GM12878 (cell line): ENCODE measurements around the gene PGAP6. TPM values are rescaled to one million over a fixed set of nuclear protein-coding genes. Genes with fewer than 3 reads are reported as not detected.

Experiments used
- ATAC-seq: fragments of 200-7000 bp; cut with Tn5 transposase; 3 replicates; pipeline ENCODE4 v1.9.1; 2020; ENCODE audit warnings: mild to moderate bottlenecking, moderate library complexity
- BruUV-seq: library from RNA; stranded (reverse); fragments of 400-500 nt; replicated peaks from 2 replicates; lab custom pipeline; 2021; lab: Mats Ljungman, UMichigan
- CTCF ChIA-PET: fragments of 300-600 bp; sonication (Branson Sonifier 250); formaldehyde crosslinking; extraction: SDS; loops from one replicate; lab custom pipeline; 2021; ENCODE audit warnings: inconsistent platforms; lab: Yijun Ruan, JAX
- POLR2A ChIA-PET: fragments of 350-600 bp; formaldehyde crosslinking; extraction: SDS; loops from one replicate; lab custom pipeline; 2021; ENCODE audit warnings: inconsistent platforms; lab: Charles Lee
- RAD21 ChIA-PET: fragments of 300-600 bp; sonication (Branson Sonifier 250); formaldehyde crosslinking; loops from one replicate; lab custom pipeline; 2023; ENCODE audit warnings: antibody characterized with exemption; ENCODE audit not compliant: unreplicated experiment; lab: Charles Lee
- SMC1A ChIA-PET: fragments of 300-600 bp; sonication (Branson Sonifier 250); formaldehyde crosslinking; loops from one replicate; lab custom pipeline; 2023; ENCODE audit not compliant: unreplicated experiment, uncharacterized antibody; lab: Charles Lee
- DNase-seq: peaks from one replicate; pipeline ENCODE4 v3.0.0-alpha.2; 2011; ENCODE audit warnings: low read depth, low spot score
- FAIRE-seq: peaks from 3 replicates; lab custom pipeline; 2011; peaks lifted over from hg19 to GRCh38; lab: Jason Lieb, UNC
- H2AFZ ChIP-seq: 2 replicates; pipeline ENCODE4 v1.6.0; 2011; ENCODE audit warnings: low read depth, low read length, control low read depth; ENCODE audit not compliant: control insufficient read depth
- H3K27ac ChIP-seq: 2 replicates; pipeline ENCODE4 v1.5.1; 2011; ENCODE audit warnings: control low read depth; ENCODE audit not compliant: control insufficient read depth, insufficient read depth
- H3K27me3 ChIP-seq, 2 experiments: replicated peaks in 1 of 2; 2 replicates each; pipeline versions ENCODE4 v1.6.0 to v1.6.1; 2011; ENCODE audit warnings: low read length in 1 of 2; ENCODE audit not compliant: control insufficient read depth in 2 of 2, insufficient read depth in 2 of 2
- H3K36me3 ChIP-seq, 2 experiments: 2 replicates each; pipeline ENCODE4 v1.5.1; 2011; ENCODE audit warnings: low read length in 1 of 2; ENCODE audit not compliant: control insufficient read depth in 2 of 2, insufficient read depth in 2 of 2
- H3K4me1 ChIP-seq: 2 replicates; pipeline ENCODE4 v1.6.1; 2011; ENCODE audit warnings: mild to moderate bottlenecking, low read length, moderate library complexity, mixed read lengths; ENCODE audit not compliant: control insufficient read depth, insufficient read depth
- H3K4me2 ChIP-seq: 2 replicates; pipeline ENCODE4 v1.6.0; 2011; ENCODE audit warnings: control low read depth; ENCODE audit not compliant: control insufficient read depth, insufficient read depth
- H3K4me3 ChIP-seq: fragments of 200-600 bp; sonication (generic); 2 replicates; pipeline ENCODE4 v1.5.1; 2016
- H3K79me2 ChIP-seq: 2 replicates; pipeline ENCODE4 v1.6.0; 2011; ENCODE audit warnings: low read length; ENCODE audit not compliant: control insufficient read depth, insufficient read depth
- H3K9ac ChIP-seq: 2 replicates; pipeline ENCODE4 v1.8.0; 2011; ENCODE audit warnings: low read length, control low read depth, mixed read lengths; ENCODE audit not compliant: control insufficient read depth, insufficient read depth
- H3K9me3 ChIP-seq: replicated peaks from 3 replicates; pipeline ENCODE4 v1.5.1; 2011; ENCODE audit warnings: mild to moderate bottlenecking, low read length; ENCODE audit not compliant: control insufficient read depth, insufficient read depth
- H4K20me1 ChIP-seq: 2 replicates; pipeline ENCODE4 v1.6.0; 2011; ENCODE audit not compliant: control insufficient read depth, insufficient read depth
- BCL11A ChIP-seq: IDR thresholded peaks from 2 replicates; pipeline ENCODE4 v1.6.1; 2011; ENCODE audit warnings: low read depth, low read length
- BRCA1 ChIP-seq: IDR thresholded peaks from 2 replicates; pipeline ENCODE4 v1.6.1; 2011; ENCODE audit warnings: low read depth, low read length, improper control_type of control experiment
- CBX5 ChIP-seq: sonication (generic); IDR thresholded peaks from 2 replicates; pipeline ENCODE4 v1.6.1; 2016; ENCODE audit warnings: low read depth, moderate library complexity, mild to moderate bottlenecking, inconsistent platforms
- DPF2 ChIP-seq: fragments of 450-650 bp; IDR thresholded peaks from 2 replicates; pipeline ENCODE4 v1.6.1; 2017; ENCODE audit warnings: mild to moderate bottlenecking
- MYC ChIP-seq: IDR thresholded peaks from 2 replicates; pipeline ENCODE4 v1.6.1; 2011; ENCODE audit warnings: mild to moderate bottlenecking, low read length, moderate library complexity, inconsistent platforms; ENCODE audit not compliant: insufficient read depth, insufficient replicate concordance, insufficient read length, severe bottlenecking
- NR2C2 ChIP-seq: IDR thresholded peaks from 2 replicates; pipeline ENCODE4 v1.6.1; 2011; ENCODE audit warnings: borderline replicate concordance, low read depth; ENCODE audit not compliant: control insufficient read depth, insufficient read length
- NRF1 ChIP-seq: conservative IDR thresholded peaks from 2 replicates; pipeline ENCODE4 v1.6.1; 2011; ENCODE audit warnings: mild to moderate bottlenecking, low read depth, low read length, improper control_type of control experiment
- WGBS: methylation state at CpG from one replicate; pipeline ENCODE4 v1.1.6; 2016; ENCODE audit warnings: low lambda C conversion rate; ENCODE audit not compliant: insufficient replicate concordance, insufficient coverage; ENCODE audit errors: missing lambda C conversion rate; 5-methylcytosine and 5-hydroxymethylcytosine counted together
- in situ Hi-C: fragments of 300-500 bp; cut with MboI; formaldehyde crosslinking; loops from 9 replicates; pipeline ENCODE4 v1.14.3; 2018; ENCODE audit warnings: mixed read lengths
- intact Hi-C: fragments of 100-400 bp; cut with micrococcal nuclease; formaldehyde crosslinking; loops from one replicate; pipeline ENCODE4 v1.14.2; 2022; ENCODE audit not compliant: unreplicated experiment
- polyA plus RNA-seq, 11 experiments: library from polyadenylated mRNA; depleted of rRNA in 4 of 11; unstranded in 6 of 11; stranded (reverse) in 5 of 11; fragments of >200 nt; fragmentation: Nextera tagmentation in 4 of 11; fragmentation: Illumina TruSeq in 1 of 11; extraction: Ambion mirVana in 4 of 11; extraction: Trizol in 1 of 11; gene quantifications; 1 replicate in 1 of 11; 2 replicates in 10 of 11; pipeline versions ENCODE4 v1.2.1 to v1.2.3, GENCODE V29; 2011 to 2016; ENCODE audit warnings: inconsistent platforms in 2 of 11, missing spikeins in 2 of 11, low read depth in 1 of 11
- total RNA-seq, 4 experiments: library from RNA; depleted of rRNA in 3 of 4; stranded (reverse); fragments of >200 nt in 3 of 4; fragmentation: Illumina TruSeq in 1 of 4; extraction: Trizol in 1 of 4; gene quantifications; 2 replicates each; pipeline versions ENCODE4 v1.2.1 to v1.2.3, GENCODE V29; 2013 to 2021
- TF ChIP-seq, protein P1 (sequence below): fragments of 450-650 bp; IDR thresholded peaks from 2 replicates; pipeline ENCODE4 v1.6.1; 2017; ENCODE audit warnings: antibody characterized with exemption, mild to moderate bottlenecking, moderate library complexity
- TF ChIP-seq, protein P2 (sequence below): fragments of 450-650 bp; formaldehyde crosslinking; IDR thresholded peaks from 2 replicates; pipeline ENCODE4 v1.4.0; 2022; ENCODE audit warnings: mild to moderate bottlenecking, moderate library complexity
- TF ChIP-seq, protein P3 (sequence below): IDR thresholded peaks from 2 replicates; pipeline ENCODE4 v1.6.1; 2012; ENCODE audit warnings: improper control_type of control experiment, low read depth, low read length; ENCODE audit not compliant: insufficient replicate concordance

PGAP6 gene
- total and polyA plus RNA-seq, 10 of the 15 experiments (the other 5 are each of a cell fraction or from before 2014, with no cell fraction given): 0.76 to 48.8 (median 18.4) TPM

DNA sequence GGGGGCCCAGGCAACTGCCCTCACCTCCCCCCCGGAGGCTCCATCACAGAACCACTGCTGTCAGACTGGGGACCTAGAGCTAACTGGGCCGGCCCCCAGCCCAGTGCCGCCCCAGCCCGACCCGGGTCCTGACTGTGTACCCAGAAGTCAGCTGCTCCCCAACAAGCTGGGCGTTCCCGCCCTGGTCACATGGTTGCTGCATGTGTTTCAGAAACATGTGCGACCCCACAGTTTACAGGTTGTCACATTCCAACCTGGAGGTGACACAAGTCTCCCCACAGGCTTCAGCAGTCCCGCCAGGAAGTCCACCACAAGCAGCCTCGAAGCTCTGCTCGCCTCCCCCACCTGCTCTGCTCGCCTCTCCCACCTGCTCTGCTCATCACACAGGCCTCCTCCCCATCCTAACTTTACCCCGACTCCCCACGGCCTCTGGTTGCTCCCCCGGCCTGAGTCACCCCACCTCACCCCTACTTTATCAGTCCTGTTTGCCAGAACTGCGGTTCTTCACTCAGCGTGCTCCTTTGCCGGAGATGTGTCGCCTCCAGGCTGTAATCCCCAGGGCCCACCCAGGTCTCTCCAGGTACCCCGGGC lies 12.4 kb downstream of the PGAP6 start:
- ChIA-PET SMC1A (interaction anchor here (0.6 kb wide), 1 partner anchor 13 kb away, joined by 3 read pairs; no protein-coding TSS in a partner anchor), RAD21 (no interaction called here), CTCF (no interaction called here), POLR2A (no interaction called here)
- H2AFZ ChIP-seq: no peak overlapping the region
- ATAC-seq (no peak), DNase-seq (no peak), FAIRE-seq (no peak)
- H3K4me3 ChIP-seq: peak overlapping the region; percentile 65
- peak overlapping the region; percentile 46 for H3K9ac ChIP-seq
- BruUV-seq: no TSS peak
- in situ Hi-C loops: loop anchor here (5.0 kb wide), 1 partner anchor 262 kb away; no protein-coding TSS in a partner anchor
- peaks cover 4% of the 10 kb centered on the region for H3K79me2 ChIP-seq
- 77% methylated on average over 20 of the region's 20 CpGs for WGBS
- H3K36me3 ChIP-seq: peaks cover 5 to 17% of the 10 kb centered on the region in 2 experiments; a peak in 3 of 4 replicates
- peaks cover 4% of the 10 kb centered on the region; the same call in 1 of the 2 replicates for H3K4me1 ChIP-seq
- peak overlapping the region; percentile 79 for H3K4me2 ChIP-seq
- H3K27ac ChIP-seq: no peak overlapping the region
- no peaks in the 10 kb centered on the region for H4K20me1 ChIP-seq
- intact Hi-C loops: no loop called here
- H3K9me3 ChIP-seq: no peaks in the 10 kb centered on the region
- H3K27me3 ChIP-seq: no peaks in the 10 kb centered on the region
- TF ChIP-seq NR2C2 (no peak), DPF2 (no peak), BCL11A (no peak), MYC (no peak), BRCA1 (no peak), NRF1 (no peak), CBX5 (no peak)
- TF ChIP-seq, protein P1, sequence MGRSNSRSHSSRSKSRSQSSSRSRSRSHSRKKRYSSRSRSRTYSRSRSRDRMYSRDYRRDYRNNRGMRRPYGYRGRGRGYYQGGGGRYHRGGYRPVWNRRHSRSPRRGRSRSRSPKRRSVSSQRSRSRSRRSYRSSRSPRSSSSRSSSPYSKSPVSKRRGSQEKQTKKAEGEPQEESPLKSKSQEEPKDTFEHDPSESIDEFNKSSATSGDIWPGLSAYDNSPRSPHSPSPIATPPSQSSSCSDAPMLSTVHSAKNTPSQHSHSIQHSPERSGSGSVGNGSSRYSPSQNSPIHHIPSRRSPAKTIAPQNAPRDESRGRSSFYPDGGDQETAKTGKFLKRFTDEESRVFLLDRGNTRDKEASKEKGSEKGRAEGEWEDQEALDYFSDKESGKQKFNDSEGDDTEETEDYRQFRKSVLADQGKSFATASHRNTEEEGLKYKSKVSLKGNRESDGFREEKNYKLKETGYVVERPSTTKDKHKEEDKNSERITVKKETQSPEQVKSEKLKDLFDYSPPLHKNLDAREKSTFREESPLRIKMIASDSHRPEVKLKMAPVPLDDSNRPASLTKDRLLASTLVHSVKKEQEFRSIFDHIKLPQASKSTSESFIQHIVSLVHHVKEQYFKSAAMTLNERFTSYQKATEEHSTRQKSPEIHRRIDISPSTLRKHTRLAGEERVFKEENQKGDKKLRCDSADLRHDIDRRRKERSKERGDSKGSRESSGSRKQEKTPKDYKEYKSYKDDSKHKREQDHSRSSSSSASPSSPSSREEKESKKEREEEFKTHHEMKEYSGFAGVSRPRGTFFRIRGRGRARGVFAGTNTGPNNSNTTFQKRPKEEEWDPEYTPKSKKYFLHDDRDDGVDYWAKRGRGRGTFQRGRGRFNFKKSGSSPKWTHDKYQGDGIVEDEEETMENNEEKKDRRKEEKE: no peak
- TF ChIP-seq, protein P2, sequence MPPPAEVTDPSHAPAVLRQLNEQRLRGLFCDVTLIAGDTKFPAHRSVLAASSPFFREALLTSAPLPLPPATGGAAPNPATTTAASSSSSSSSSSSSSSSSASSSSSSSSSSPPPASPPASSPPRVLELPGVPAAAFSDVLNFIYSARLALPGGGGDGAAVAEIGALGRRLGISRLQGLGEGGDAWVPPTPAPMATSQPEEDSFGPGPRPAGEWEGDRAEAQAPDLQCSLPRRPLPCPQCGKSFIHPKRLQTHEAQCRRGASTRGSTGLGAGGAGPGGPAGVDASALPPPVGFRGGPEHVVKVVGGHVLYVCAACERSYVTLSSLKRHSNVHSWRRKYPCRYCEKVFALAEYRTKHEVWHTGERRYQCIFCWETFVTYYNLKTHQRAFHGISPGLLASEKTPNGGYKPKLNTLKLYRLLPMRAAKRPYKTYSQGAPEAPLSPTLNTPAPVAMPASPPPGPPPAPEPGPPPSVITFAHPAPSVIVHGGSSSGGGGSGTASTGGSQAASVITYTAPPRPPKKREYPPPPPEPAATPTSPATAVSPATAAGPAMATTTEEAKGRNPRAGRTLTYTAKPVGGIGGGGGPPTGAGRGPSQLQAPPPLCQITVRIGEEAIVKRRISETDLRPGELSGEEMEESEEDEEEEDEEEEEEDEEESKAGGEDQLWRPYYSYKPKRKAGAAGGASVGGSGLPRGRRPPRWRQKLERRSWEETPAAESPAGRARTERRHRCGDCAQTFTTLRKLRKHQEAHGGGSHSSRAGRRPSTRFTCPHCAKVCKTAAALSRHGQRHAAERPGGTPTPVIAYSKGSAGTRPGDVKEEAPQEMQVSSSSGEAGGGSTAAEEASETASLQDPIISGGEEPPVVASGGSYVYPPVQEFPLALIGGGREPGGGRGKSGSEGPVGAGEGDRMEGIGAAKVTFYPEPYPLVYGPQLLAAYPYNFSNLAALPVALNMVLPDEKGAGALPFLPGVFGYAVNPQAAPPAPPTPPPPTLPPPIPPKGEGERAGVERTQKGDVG (CRISPR knock-in tag): no peak
- TF ChIP-seq, protein P3, sequence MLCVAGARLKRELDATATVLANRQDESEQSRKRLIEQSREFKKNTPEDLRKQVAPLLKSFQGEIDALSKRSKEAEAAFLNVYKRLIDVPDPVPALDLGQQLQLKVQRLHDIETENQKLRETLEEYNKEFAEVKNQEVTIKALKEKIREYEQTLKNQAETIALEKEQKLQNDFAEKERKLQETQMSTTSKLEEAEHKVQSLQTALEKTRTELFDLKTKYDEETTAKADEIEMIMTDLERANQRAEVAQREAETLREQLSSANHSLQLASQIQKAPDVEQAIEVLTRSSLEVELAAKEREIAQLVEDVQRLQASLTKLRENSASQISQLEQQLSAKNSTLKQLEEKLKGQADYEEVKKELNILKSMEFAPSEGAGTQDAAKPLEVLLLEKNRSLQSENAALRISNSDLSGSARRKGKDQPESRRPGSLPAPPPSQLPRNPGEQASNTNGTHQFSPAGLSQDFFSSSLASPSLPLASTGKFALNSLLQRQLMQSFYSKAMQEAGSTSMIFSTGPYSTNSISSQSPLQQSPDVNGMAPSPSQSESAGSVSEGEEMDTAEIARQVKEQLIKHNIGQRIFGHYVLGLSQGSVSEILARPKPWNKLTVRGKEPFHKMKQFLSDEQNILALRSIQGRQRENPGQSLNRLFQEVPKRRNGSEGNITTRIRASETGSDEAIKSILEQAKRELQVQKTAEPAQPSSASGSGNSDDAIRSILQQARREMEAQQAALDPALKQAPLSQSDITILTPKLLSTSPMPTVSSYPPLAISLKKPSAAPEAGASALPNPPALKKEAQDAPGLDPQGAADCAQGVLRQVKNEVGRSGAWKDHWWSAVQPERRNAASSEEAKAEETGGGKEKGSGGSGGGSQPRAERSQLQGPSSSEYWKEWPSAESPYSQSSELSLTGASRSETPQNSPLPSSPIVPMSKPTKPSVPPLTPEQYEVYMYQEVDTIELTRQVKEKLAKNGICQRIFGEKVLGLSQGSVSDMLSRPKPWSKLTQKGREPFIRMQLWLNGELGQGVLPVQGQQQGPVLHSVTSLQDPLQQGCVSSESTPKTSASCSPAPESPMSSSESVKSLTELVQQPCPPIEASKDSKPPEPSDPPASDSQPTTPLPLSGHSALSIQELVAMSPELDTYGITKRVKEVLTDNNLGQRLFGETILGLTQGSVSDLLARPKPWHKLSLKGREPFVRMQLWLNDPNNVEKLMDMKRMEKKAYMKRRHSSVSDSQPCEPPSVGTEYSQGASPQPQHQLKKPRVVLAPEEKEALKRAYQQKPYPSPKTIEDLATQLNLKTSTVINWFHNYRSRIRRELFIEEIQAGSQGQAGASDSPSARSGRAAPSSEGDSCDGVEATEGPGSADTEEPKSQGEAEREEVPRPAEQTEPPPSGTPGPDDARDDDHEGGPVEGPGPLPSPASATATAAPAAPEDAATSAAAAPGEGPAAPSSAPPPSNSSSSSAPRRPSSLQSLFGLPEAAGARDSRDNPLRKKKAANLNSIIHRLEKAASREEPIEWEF: no peak
